Fibroblast of gingiva (primary cell): ENCODE data around the gene NFIA.

Source experiments
- DNase-seq: peaks from one replicate; pipeline ENCODE4 v3.0.0-alpha.2; 2011; ENCODE audit warnings: low read depth

Gene NFIA

GRCh38 chr1:61215676-61216289, 133.4 kb downstream of the NFIA start:
- no peak for DNase-seq

DNA sequence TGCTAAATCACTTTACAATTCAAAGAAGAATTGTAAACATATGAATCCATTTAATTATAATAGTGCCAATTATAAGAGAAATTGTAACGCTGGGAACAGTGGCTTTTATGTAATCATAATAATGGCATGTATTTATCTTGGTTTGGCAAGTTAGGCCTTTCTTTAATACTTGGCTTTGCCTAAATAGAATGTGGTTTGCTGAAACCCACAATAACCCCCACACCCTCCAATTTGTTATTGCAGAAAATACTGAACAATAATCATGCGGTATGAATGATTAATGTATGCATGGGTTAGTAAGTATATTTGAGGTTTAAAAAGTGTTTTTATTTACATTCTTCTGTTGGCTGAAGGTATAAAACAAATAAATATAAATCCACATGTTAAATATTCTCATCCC, 138.2 kb downstream of the NFIA start:
- DNase-seq, result peak; percentile 30

DNA sequence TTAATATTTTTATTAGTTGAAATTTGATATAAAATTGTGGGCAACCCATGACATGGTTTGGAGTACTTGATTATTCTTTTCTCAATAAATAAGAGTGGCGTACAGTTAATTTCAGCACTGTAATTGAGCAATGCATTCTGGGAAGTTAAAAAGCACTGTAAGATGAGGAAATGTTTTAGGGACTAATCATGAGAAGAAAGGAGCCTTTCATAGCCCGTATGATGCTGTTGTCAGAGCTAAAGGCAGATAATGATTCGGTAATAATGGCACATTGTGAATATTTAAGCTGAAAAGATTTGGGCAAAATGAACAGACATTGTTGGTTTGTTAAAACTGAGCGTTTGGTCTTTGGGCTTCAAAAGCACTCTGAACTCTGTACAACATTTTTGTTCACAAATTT, 139.3 kb downstream of the NFIA start:
- DNase-seq, result no peak

GRCh38 chr1:61222240-61222639, 139.9 kb downstream of the NFIA start:
- DNase-seq, result no peak

- DNase-seq, result no peak
Observed at GRCh38 chr1:61223140-61223539, 140.8 kb downstream of the NFIA start.

GRCh38 chr1:61224609-61225008, 142.2 kb downstream of the NFIA start:
- DNase-seq, result no peak

DNA sequence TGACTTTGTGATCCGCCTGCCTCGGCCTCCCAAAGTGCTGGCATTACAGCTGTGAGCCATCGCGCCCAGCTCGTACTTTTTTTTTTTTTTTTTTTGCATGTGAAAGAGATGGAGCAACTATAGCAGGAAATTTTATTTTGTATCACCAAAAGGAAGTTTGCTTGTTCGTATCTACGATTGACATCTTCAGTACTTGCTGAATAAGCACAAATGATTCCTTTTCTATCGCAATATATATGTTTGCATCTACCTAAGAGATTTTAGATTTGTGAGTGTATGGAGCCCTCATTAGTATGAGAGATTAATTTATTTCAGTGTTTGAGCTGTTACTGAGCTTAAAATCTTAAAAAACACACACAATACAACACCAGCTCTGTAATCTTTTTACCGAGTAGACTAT, 143.1 kb downstream of the NFIA start:
- DNase-seq, result no peak

- peak; percentile 85 for DNase-seq
Observed at GRCh38 chr1:61226791-61227567, 144.6 kb downstream of the NFIA start.

DNA sequence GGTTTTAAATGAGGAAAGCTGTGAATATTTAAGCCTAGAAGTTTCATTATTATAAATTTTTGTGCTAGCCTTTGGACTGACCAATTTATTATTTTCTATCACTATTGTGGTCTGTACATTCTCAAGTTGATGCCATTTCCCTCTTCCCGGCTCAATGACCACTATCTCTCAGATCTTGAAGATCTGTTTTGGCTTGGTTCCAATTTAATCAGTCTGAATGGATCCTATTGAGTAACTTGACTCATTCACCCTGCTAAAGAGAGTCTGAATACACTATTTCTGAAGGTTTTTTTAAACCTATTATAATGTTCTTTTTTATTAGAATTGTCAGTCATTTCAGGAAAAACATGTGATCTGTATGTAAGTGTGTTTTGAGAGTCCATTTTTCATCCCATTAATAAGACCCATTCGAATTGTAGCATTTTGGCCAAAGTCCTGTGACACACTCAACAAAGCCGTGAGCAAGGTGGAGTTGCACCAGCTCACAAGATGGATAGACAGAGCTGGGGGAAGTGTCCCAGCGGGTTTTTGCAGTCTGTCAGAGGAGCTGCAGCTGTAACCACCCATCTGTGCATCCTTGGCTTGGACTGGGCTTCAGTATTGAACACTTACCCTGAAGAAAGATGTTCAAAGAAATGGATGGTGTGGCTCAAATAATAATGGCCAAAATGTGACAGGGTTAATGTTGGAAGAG, 145.6 kb downstream of the NFIA start:
- no peak for DNase-seq

DNA sequence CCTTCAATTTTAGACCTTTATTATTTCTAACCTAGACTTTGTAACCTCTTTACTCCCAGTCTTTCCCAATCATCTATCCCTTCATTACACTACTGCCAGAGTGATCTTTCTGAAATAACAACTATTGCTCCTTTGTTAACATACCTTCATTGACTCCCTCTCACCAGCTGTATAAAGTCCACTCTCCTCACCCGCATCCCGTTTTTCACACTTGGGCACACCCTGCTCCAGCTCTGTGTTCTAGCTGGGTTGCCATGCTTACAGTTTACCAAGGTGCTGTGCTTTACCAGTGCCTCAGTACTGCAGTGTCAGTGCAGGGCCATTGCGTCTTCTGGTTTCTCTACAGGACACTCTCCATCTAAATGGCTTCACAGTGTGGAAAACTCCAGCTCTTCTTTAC, 148.2 kb downstream of the NFIA start:
- DNase-seq, result no peak

GRCh38 chr1:61231795-61232194, 149.4 kb downstream of the NFIA start:
- no peak for DNase-seq

DNA sequence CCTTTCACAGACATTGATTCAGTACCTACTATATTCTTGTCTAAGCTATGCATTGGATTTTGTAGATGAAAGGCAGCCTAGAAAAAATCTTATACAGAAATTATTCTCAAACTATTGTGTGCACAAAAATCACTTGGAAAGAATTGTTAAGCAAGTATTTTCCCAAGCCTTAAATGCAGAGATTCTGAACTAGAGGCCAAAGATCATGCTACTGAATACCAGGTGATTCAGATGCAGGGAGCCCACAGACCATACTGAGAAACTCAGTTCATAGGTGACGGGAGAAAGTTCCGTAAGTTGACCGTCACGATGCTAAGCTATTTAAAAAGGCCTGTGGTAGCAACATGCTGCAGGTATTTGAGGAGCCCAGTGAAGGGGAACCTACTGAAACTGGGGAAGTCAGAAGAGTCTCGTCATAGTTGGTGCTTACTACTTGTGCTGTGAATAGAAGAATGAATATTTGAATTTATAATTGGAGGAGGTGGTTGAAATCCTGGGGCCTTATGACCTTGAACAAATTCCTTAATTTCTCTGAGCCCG, 150.8 kb downstream of the NFIA start:
- no peak for DNase-seq

- DNase-seq, result no peak
Observed at GRCh38 chr1:61234587-61234919, 152.2 kb downstream of the NFIA start.

DNA sequence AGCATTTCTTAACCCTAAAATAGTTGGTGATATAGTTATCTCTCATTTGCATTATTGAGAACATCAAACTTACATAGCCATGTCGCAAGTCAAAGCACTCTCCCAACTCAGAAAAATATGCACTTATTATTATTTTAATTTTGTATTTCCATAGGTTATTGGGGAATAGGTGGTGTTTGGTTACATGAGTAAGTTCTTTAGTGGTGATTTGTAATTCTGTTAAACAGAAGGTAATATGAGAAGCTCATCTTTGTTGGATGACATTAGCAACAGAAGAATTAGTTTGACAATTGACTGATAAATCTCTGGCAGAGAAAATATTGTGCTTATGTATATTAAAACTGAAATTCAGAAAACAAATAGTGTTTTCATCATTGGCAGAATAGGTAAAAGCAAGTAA, 154.8 kb downstream of the NFIA start:
- no peak for DNase-seq

GRCh38 chr1:61237659-61238358, 155.4 kb downstream of the NFIA start:
- no peak for DNase-seq

GRCh38 chr1:61238359-61238665, 156.0 kb downstream of the NFIA start:
- DNase-seq, result no peak

DNA sequence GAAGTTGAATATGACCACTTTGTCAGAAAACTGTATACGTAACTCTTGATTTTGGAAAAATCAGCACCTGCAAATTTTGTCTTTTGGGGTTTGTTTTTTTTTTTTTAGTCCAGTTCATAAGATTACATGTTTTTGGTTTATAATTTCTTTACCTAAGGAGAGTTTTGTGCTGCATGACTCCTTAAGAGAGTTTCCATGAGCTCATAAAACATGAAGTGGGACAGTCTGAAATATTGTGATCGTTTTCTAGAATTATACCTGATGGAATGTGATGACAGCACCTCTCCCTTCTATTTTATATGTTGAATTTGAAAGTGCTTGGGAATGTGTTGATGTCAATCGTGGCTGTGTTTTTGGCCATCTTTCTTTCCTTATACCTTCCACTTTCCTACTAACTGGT, 158.5 kb downstream of the NFIA start:
- no peak for DNase-seq

- DNase-seq, result peak; percentile 27
Observed at GRCh38 chr1:61241411-61241838, 159.1 kb downstream of the NFIA start.

DNA sequence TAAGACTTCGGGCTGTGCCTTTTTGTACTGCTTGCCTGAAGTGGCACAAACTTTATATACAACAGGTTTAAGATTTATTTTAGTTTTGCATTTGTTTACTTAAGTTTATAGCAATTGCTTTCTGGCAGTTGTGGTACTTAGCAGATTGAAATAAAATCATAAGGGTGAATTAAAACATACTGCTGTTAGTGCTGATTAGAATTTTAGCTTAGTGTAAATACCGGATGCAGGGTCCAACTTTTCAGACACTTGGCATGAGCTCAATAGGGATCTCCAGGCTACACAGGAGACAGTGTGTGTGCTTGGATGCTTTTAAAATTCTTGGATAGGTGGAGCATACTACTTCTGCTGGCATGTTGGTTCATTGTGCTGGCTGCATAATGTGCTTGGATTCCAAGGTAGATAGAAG, 159.6 kb downstream of the NFIA start:
- DNase-seq, result no peak

- peak; percentile 81 for DNase-seq
Observed at GRCh38 chr1:61244114-61244513, 161.8 kb downstream of the NFIA start.

GRCh38 chr1:61245696-61246400, 163.5 kb downstream of the NFIA start:
- DNase-seq, result no peak
